GM12872 (cell line): ENCODE results near the gene SLC25A22.

Source experiments
- TF ChIP-seq, protein P1 (sequence below): IDR thresholded peaks from 3 replicates; pipeline ENCODE4 v1.5.1; 2011; ENCODE audit warnings: low read depth, mild to moderate bottlenecking, low read length, moderate library complexity; ENCODE audit not compliant: insufficient read depth

SLC25A22 gene

DNA sequence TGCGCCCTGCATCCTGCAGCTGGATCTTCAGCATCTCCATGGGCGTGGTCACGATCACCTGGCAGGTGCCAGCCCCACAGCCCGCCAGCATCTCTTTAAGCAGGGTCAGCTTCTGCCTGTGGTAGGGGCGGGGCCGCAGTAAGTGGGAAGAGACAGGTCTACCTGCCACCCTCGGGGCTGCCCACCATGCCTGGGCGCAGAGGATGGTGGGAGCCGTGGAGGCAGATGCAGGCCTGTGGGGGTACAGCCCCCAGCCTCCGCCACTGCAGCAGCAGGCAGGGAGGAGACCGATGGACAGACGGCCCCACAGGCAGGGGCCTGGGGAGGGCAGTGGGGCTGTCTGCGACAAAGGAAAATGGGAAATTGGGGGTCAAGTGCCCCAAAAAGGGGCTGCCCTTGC lies 5.2 kb downstream of the SLC25A22 start:
- TF ChIP-seq, protein P1, sequence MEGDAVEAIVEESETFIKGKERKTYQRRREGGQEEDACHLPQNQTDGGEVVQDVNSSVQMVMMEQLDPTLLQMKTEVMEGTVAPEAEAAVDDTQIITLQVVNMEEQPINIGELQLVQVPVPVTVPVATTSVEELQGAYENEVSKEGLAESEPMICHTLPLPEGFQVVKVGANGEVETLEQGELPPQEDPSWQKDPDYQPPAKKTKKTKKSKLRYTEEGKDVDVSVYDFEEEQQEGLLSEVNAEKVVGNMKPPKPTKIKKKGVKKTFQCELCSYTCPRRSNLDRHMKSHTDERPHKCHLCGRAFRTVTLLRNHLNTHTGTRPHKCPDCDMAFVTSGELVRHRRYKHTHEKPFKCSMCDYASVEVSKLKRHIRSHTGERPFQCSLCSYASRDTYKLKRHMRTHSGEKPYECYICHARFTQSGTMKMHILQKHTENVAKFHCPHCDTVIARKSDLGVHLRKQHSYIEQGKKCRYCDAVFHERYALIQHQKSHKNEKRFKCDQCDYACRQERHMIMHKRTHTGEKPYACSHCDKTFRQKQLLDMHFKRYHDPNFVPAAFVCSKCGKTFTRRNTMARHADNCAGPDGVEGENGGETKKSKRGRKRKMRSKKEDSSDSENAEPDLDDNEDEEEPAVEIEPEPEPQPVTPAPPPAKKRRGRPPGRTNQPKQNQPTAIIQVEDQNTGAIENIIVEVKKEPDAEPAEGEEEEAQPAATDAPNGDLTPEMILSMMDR: no peak

DNA sequence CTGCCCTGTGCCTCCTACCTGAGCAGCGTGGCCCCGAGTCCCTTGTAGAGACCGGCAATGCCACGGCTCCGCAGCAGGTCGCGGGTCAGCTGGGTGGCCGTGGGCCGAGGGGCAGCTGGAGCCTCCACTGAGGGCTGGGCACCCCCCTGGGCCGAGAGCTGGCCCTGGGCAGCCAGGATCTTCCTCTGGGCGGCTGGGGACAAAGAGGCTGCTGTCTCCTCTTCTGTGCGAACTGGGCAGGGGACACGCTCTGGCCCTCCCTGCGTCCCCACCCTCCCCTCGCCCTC lies 5.6 kb downstream of the SLC25A22 start:
- TF ChIP-seq, protein P1: no peak

DNA sequence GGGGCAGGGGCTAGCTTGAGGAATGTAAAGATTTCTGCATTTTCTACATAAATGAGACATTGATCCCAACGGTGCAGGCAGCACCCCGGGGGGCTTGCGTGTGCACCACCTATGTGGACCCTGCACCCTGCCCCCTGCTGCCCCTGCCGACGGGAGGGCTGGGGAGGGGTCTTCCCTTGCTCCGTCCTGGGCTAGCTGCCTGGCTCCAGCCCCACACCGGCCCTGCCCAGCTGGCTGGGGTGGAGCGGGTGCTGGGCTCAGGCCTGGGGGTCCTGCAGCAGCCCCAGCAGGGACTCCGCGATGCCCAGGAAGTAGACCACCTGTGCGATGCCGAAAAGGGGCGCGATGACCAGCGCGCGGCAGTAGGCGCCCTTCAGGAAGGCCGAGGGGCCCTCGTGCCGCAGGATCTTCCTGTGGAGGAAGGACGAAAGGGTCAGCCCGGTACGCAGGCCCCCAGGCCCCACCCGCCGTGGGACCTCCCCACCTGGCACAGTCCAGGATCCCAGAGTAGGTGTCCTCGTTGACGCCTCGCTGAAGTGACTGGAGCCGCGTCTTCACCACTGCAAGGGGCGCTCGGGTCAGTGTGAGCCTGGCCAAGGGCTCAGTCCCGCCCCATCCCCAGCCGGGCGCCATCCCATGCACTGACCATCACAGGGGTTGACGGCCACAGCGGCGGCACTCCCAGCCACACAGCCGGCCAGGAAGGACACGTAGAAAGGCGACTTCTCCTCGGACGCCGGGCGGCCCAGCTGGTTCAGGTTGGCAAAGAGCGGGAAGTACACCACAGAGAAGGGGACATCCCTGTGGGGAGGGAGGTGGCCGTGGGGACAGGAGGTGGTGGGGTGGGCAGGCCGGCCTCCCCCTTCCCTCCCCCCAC lies 6.2 kb downstream of the SLC25A22 start:
- TF ChIP-seq, protein P1: no peak

DNA sequence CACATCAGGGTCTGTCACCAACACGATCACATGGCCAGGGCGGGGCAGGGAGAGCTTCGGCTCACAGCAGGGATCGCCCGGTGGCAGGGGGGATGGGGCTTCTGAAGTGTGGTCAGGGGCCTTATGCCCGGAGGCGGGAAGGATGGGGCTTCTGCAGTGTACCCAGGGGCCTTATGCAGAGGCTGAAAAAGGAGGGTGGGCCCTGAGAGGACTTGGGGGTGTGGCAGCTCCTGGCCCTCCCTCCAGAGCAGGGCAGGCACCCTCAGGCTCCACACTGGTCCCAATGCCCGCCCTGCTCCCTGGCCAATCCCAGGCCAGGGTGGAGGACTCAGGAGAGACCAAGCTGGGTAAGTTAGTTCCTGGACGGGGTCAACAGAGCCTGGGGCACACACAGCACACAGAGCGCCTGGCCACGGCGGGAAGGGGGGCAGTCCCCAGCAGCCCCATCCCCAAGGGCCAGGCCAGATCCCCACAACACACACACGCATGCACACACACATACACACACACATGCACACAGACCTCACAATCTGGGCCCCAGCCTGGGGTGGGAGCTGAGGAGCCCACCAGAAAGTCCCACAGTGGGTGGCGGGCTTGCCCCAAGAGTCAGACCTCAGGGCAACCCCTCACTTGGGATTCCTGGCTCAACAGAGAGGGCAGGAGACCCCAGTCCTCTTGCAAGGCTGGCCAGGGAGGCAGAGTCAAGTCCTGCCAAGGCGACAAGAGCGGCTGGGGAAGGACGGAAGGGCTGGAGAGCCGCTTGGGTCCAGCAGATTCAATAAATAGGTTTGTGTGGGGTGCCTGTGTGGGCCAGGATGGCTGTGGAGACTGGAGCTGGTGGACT lies 7.1 kb downstream of the SLC25A22 start:
- TF ChIP-seq, protein P1: no peak

DNA sequence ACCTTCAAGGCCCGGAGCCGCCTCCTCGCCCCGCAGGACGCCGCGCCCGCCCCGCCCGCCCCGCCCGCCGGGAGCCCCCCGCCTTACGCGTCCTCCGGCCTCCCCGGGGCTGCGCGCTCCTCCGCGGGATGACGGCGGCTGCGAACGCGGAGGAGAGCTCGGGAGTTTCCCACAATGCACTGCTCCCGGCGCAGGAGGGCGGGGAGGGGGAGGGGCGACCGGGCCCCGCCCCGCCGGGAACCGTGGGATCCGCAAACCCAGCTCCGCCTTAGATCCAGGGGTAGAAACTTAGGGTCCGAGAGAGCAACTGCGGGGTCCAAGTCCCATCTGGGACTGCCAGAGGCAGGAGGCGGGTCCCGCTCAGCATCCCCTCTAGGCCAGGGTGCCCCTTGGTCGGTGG lies 8.1 kb downstream of the SLC25A22 start, which contains the start of gene CEND1:
Gene CEND1 (minus strand): TSS at position 148 of the 400 bp plus-strand sequence. CDS start 1,514 bp downstream, outside the sequence.
- TF ChIP-seq, protein P1: no peak

DNA sequence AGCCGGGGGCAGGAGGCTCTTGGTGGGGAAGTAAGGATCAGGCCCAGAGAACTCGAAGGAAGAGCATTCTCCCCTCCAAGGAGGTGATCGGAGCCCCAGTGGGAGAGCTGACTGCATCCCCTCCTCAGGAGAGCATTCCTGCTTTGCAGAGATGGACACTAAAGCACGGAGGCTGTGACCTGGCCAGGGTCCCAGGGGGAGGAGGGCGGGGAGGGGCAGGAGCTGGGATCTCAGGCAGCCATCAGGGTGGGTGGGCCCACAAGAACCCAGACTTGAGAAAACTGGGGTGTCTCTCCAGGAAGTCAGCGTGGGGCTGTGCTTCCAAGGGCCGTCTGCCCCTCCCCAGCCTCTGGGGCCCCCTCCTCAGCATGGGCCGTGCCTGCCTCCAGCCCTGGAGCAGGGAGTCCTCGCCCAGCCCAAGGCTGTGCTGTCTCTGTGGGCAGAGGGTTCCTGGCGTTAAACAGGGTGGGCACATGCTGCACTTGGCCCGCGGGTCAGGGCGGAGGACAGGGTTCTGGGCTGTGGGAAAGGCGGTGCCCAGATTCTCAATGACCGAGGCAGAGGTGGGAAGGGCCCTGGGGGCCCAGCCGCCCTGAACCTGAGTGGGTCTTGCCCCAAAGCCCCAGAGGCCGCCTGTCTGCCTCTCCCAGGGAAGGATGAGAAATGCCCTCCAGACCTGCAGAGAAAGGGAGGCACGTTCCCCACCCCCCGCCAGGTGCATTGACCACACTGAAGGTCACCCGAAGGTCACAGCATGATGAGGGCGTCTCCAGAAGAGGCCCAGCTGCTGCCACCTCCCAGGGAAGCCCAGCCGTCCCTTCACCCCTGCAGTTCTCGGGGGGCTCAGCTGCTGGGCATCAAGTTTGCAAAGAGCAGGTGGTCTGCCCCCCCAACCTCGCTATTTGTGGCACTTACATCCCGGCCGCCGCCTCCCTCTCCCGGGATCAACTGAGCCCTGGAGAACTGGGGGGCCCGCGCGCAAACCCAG lies 8.8 kb downstream of the SLC25A22 start:
- TF ChIP-seq, protein P1: no peak
